ENCODE data around the gene PROCR.

The PROCR gene

DNA sequence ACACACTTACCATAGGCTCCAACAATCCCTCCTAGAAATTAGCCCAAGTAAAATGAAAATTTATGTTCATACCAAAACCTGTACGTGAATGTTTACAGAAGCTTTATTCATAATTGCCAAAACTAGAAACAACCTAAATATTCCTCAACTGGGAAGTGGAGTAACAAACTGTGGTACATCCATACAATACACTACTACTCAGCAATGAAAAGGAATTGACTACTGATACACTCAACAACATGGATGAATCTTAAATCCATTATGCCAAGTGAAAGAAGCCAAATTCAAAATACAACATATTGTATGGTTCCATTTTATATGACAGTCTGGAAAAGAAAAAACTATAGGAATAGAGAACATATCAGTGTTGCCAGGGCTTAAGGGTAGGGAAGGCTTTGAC, 34.9 kb downstream of the PROCR start:
- TF ChIP-seq, protein P1, sequence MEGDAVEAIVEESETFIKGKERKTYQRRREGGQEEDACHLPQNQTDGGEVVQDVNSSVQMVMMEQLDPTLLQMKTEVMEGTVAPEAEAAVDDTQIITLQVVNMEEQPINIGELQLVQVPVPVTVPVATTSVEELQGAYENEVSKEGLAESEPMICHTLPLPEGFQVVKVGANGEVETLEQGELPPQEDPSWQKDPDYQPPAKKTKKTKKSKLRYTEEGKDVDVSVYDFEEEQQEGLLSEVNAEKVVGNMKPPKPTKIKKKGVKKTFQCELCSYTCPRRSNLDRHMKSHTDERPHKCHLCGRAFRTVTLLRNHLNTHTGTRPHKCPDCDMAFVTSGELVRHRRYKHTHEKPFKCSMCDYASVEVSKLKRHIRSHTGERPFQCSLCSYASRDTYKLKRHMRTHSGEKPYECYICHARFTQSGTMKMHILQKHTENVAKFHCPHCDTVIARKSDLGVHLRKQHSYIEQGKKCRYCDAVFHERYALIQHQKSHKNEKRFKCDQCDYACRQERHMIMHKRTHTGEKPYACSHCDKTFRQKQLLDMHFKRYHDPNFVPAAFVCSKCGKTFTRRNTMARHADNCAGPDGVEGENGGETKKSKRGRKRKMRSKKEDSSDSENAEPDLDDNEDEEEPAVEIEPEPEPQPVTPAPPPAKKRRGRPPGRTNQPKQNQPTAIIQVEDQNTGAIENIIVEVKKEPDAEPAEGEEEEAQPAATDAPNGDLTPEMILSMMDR (IDR thresholded peaks at IDR 0.05; ENCODE audit: control insufficient read depth, extremely low read depth, insufficient read depth): no peak
- no peak for DNase-seq (ENCODE audit: low read depth)
- H3K4me3 ChIP-seq (ENCODE audit: low read depth, low read length): no peak overlapping the region

DNA sequence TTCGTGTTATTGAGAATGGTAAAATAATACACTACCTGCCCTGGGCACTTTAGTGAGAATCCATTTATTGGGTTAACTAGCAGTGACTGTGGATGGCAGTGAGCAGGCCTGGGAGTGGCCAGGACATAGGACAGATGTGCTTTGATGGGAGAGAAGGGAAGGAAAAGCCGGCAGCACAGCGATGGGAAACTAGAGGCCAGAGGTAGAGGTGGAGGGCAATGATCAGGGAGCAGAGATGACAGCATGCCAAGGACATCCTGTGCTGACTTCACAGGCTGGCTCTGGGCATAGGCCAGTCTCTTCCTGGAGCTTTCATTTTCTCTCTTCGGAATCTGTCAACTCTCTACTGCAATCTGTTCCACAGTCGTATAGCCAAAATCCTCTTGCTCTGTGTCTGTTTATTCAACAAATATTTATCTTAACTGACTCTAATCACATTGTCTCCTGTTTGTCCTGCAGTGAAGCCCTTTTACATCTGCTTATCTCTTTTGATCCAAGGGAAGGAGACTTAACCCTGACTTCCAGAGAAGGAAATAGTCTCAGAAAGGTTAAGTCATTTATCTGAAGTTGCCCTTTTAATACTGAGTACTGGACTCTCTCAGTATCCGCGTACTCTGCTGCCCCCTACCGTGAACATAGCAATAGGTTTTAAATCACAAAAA, 36.2 kb downstream of the PROCR start:
- TF ChIP-seq, protein P1 (IDR thresholded peaks at IDR 0.05; ENCODE audit: control insufficient read depth, extremely low read depth, insufficient read depth): peak; percentile 91
- peak; percentile 93 for DNase-seq (ENCODE audit: low read depth)
- no peak overlapping the region; the same call in 1 of the 2 replicates for H3K4me3 ChIP-seq (ENCODE audit: low read depth, low read length)

DNA sequence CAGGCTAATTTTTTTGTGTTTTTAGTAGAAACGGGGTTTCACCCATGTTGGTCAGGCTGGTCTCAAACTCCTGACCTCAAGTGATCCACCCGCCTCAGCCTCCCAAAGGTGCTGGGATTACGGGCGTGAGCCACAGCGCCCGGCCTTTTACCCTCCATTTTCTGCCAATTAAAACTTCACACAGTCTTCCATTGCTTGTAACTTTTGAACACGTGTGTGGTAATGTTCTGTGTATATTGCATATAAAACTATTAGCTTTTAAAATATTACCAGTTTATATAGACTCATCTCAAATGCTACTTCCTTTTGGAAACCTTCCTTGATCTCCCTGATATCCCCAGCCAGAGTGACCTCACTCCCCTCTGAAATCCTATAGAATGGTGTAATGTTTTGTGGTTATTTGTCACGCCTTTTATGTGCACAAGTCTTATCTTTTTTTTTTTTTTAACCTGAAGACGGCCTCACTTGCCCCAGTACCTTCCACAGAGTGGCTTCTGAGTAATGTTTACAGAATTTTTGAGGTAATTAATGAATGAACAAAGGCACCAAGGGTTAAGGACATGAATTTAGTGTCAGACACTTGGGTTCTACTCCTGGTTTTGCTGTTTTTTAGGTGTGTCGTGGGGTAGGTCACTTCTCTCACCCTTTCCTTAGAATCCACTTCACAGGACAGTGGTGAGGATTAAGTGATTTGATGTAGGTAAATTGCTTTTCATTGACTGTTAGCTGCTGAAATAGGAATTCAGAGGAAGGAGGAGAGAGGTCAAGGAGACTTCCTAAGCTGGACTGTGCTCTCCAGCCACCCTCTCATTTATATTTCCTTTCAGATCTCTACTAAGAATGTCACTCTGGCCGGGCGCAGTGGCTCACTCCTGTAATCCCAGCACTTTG, 43.4 kb downstream of the PROCR start:
- TF ChIP-seq, protein P1 (IDR thresholded peaks at IDR 0.05; ENCODE audit: control insufficient read depth, extremely low read depth, insufficient read depth): no peak
- peak; percentile 95 for DNase-seq (ENCODE audit: low read depth)
- no peak overlapping the region for H3K4me3 ChIP-seq (ENCODE audit: low read depth, low read length)

DNA sequence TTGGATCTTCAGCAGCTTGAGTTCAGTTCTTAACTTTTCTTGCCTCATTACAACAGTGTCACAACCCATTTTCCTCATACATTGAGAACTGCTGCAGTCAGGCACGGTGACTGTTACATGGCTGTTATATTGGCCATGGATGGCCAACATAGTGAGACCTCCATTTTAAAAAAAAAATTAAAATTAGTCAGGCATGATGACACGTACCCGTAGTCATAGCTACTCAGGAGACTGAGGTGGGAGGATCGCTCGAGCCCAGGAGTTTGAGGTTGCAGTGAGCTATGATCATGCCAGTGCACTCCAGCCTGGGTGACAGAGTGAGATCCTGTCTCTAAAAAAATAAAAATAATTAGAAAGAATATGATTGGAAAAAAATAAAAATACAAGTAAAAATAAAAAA, 44.7 kb downstream of the PROCR start:
- no peak overlapping the region for H3K4me3 ChIP-seq (ENCODE audit: low read depth, low read length)
- TF ChIP-seq, protein P1 (IDR thresholded peaks at IDR 0.05; ENCODE audit: control insufficient read depth, extremely low read depth, insufficient read depth): no peak
- no peak for DNase-seq (ENCODE audit: low read depth)

DNA sequence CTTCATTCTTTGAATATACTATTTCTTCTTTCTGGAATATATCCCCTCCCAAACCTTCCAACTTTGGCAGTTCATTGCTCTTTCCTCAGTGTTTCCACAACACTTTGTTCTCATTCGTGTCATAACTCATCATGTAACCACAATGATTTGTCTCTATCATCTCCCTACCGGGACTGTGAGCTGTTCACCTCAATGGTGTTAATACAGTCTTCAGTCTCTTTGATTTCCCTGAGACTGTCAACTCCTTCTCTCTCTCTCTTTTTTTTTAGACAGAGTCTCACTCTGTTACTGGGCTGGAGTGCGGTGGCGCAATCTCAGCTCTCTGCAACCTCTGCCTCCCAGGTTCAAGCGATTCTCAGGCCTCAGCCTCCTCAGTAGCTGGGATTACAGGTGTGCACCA, 52.1 kb downstream of the PROCR start:
- DNase-seq (ENCODE audit: low read depth): no peak
- H3K4me3 ChIP-seq (ENCODE audit: low read depth, low read length): no peak overlapping the region
- TF ChIP-seq, protein P1 (IDR thresholded peaks at IDR 0.05; ENCODE audit: control insufficient read depth, extremely low read depth, insufficient read depth): no peak

DNA sequence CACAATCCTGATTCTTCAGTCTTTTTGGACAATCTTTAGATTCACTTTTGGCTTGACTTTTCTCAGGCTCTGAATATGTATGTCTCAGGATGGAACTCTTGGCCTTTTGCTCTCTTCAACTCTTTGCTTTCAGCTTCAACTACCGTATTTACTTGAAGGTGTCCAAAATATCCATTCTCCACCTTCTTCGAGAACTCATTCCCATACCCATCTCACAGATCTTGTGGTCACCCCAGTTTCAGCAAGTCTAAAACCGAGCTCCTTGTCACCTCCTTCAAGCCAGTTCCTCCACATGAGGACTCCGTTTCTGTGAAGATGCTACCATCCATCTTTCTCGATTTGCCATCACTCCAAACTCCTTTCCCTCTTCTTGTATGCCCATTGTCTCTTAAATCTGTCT, 52.7 kb downstream of the PROCR start:
- no peak for DNase-seq (ENCODE audit: low read depth)
- TF ChIP-seq, protein P1 (IDR thresholded peaks at IDR 0.05; ENCODE audit: control insufficient read depth, extremely low read depth, insufficient read depth): no peak
- H3K4me3 ChIP-seq (ENCODE audit: low read depth, low read length): no peak overlapping the region
